Stimulated activated CD4-positive, alpha-beta T cell treated with anti-CD3 and anti-CD28 coated beads, Interleukin-1b, Interleukin-23, amount 100 ng/mL, for 4 hours (primary cell): ENCODE measurements around the gene ZRANB1.

ENCODE experiments used
- DNase-seq, 2 donors: peaks; one replicate each; pipeline ENCODE4 v3.0.0-alpha.2; 2020; ENCODE audit warnings: low read depth in 2 of 2

Gene ZRANB1

DNA sequence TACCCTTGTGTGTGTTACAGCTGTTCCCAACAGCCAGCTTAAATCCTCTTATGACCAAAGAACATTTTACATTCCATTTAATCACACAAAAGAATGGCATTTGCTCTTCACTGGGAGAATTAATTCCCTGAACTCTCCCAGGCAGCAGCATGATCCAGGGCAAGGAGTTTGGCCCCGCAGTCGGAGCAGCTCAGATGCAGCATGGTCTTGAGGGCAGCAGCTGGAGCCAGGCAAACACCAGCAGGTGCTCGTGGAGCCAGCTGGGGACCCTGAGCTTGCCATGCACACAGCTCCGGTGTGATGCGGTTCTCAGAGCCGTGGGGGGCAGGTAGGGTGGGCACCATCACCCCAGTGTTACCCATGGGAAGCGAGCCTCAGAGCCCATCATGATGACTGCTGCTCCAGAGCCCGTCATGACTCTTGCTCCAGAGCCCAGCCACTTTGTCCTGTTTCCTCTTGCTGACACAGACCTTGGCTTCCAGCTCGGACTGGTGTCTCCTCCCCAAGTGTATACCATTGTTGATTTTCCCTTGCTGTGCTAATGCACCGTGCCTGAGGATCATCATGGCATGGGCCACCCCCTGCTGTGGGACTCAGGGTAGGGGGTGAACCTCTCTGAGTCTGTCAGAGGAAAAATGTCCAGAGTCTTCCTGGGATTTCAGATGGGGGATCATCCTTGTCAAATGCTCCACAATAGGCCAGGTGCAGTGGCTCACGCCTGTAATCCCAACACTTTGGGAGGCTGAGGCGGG, 75.8 kb downstream of the ZRANB1 start:
- DNase-seq, result no peak

DNA sequence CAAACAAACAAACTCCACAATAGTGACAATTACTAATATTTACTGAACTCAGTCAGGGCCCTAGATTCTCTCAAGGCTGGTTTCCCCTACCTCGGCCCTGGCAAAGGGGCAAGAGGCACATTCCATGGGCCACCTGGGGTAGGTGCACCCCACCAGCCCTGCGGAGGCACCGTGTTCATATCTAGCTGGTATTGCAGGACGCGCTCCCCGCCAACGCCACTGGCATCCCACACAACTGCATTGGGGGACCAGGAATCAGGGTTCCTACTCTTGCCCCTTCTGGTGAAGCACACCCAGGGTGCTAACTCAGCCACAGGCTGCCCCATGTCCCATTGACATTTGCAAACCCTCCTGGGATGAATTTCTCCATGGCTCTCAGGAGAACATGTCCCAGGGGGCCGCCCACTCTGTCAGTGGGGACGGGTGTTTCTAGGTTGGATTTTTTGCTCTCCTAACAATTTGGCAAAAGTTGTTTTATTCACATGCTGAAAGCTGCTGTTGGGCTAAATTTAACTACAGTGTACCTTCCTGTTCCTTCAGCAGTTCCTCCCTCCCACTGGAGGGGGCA, 76.7 kb downstream of the ZRANB1 start:
- no peak for DNase-seq

DNA sequence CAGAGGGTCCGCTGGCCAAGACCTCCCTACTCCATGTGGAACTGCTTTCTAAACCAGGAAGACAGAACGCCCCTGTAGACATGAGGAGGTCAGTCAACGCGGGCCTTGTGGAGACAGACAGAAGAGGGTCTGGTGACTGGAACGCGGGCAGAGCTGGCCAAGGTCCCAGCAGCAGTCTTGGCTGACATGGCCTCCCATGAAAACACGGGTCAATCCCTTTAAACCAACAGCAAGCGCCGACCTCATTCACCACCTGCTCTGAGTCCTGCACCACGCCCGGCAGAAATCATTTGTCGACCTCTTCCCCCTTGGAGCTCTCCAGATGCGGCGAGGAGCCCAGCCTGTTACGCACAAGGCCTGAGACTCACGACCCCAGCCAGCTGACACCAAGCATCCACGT, 78.5 kb downstream of the ZRANB1 start:
- DNase-seq, result no peak

DNA sequence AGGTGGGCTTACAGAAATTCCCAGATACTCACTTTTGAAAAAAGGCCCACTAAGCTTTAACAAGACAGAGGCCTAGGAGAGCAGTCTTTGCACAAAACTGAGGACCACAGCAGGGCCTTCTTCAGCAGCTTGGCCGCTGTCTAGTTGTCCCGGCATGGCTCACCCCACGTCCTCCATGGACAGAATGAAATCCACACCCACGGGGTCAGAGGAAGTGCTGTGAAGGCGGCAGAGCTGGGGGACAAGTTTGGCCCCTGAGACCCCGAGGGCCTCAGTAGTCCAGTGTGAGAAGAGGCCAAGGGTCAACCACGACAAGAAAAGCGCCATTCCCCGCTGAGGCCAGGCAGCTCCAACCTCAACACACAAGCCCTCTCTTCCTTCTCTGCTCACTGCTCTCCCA, 78.9 kb downstream of the ZRANB1 start:
- no peak for DNase-seq

DNA sequence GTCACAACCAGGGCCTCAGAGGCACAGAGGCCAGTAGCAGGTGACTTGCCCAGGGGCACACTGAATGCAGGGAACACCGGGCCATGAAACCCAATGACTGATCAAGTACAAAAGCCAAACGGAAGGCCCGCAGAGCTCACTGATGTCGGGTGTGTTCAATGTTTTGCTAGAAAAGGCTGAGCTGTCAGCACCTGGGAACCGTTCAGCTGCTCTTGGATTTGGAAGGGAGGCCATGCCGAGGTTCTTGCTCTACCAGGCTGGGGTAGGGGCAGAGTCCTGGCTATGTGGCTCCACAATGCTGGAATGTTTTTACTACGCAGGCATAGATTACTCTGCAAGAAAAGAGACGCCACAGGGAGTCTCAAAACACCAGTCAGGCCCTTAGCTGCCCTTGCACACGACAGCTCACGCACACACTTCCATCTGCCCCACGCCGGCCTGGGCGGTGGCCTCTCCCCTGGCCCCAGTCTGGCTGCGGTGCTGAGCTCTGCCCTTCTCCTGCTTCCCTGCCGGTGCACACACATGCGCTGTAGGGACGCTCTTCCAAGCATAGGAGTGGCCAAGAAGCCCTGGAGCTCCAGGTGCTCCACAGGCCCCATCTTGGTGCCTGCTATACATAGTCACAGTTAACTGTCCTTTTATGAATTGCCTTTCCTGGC, 79.9 kb downstream of the ZRANB1 start:
- no peak for DNase-seq

DNA sequence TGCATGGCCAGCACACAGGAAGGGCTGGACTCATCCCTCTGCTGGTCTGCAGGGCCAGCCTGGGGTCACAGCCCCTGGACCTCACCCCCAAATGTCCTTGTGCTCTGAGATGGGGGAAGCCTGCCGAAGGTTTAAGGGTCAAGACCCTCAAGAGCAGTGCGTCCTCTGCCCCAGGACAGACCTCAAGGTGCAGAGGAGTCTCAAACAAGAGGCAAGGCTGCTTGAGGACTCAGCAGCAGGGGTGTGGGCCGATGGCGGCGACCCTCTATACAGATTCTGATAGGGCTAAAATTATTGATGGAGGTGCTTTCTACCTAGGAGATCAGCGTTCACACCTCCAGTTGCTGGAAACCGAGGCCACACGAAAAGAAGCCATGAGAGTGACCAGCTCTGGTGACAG, 80.7 kb downstream of the ZRANB1 start:
- DNase-seq, result no peak

GRCh38 chr10:125023255-125023654, 81.3 kb downstream of the ZRANB1 start:
- no peak for DNase-seq

DNA sequence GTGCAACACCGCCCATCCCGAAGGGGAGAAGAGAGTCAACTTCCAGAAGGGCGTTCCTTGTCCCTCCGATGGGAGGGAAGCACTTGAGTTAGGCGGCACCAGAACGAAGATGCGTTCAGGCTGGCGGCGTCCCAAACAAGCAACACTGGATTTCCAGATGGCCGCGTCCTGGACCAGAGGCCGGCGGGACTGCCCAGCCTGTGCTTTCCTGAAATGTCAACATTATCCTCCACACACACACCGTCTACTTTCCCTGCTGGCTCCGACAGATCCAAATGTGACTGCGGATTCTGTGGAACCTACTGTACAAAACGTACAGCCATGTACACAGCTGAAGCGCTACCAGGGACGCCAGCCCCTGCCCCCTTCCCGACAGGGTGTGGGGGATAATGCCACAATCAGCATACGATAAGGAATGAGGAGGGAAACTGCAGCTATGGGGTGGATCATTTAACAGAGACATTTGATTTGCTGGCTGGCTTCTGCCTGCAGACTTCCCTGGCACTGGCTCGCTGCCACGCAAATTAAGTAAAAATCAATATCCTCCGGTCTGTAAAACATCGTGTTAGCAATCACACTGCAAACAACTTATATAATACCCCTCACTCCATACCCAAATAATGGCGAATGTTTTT, 82.1 kb downstream of the ZRANB1 start:
- no peak for DNase-seq

GRCh38 chr10:125024497-125025234, 82.7 kb downstream of the ZRANB1 start:
- DNase-seq, result no peak

- no peak for DNase-seq
Measured at GRCh38 chr10:125025341-125025740, 83.4 kb downstream of the ZRANB1 start.

- DNase-seq, result no peak
Measured at GRCh38 chr10:125026036-125026931, 84.4 kb downstream of the ZRANB1 start.

DNA sequence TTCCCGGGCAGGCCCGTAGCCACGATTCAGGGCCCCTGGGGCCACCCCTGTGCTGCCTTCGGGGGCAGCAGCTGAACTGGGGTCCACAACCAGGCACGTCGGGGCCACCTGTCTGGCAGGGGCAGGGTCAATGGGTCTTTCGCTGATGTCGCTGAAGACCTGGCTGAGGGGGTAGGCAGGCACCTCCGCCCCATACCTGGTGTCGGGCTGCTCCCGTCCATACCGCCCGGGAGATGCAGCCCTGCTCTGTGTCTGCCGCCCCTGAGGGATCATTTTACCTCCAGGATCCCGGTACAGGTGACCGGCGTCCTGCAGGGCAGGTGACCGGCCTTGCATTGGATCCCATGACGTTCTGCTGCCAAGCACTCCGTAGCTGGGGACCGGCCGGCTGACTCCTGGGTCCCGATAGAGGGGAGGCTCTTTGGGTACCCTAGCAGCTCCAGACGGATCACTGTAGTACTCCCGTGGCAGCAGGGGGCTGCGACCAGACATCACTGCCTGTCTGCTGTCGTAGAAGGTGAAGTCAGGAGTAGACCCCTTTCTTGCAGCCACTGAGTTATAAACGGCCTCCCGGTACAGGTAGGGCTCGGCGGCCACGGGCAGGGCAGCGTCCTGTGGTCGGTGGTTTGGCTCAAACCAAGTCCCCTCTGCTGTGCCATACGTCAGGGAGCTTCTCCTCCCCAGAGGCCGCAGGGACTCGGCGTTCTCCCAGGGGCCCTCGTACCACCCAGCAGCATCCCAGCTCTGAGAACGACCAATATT, 85.2 kb downstream of the ZRANB1 start:
- DNase-seq, result no peak

GRCh38 chr10:125027871-125028869, 86.2 kb downstream of the ZRANB1 start:
- DNase-seq, result no peak

GRCh38 chr10:125029584-125030242, 87.8 kb downstream of the ZRANB1 start:
- DNase-seq, result no peak

- DNase-seq, result no peak
Measured at GRCh38 chr10:125030567-125031197, 88.8 kb downstream of the ZRANB1 start.

DNA sequence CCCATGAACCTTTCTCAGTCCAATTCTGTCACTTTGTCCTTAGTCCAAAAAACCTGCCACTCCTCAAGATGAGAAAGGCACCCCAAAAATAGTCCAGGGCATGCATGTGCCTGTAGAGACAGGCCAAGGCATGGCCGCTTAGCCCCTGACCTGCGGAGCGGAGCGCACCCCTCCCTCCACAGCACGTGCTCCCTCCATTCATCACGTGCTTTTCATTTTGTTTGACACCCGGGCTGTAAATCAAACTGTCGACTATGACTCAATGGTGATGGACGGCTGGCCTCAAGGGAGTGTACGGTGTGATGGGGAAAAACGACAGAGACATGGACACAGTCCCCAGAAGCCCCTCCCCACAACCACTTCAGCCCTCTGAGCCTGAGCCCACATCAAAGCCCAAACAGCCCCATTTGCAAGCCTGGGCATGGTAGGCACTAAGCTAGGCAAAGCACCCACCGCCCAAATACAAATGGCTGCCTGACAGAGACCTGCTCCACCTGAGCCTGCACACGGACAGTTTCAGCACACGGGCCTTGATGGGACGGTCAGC, 90.6 kb downstream of the ZRANB1 start:
- DNase-seq, result no peak

DNA sequence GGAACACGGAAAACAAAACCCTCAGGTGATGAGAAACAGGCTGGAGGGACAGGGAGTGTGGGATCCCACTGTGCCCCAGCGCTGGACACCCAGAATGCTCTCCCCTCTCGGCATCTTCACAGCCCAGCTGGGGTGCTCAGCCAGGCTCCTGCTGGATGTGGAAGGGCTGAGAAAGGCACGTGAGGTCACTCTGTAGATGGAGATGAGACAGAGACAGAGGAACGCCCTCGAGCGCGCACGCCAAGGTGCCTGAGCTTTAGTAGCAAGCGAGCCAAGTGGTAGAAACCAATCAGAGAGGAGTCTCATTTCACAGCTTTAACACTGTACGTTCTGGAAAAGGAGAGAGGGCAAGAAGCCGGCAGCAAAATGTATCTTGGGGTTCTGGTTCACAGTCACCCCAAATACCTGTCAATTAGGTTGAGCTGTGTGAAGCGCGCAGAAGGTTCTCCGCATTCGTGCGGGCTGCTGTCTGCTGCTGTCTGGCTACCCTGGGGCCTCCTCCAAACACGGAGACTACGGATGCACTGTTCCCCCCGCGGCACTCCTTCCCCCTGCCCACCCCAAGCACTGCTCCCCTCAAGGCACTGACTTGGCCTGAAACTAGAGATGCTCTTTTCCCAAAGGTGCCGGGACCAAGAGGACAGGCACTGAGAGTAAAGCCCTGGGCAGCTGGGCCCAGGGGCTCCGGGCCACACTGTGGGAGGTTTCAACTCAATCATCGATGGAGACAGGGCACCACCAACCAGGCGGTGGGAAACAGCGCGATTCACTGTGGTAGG, 91.4 kb downstream of the ZRANB1 start:
- DNase-seq, result no peak
